ENCODE measurements around the gene ZDHHC5.

DNA sequence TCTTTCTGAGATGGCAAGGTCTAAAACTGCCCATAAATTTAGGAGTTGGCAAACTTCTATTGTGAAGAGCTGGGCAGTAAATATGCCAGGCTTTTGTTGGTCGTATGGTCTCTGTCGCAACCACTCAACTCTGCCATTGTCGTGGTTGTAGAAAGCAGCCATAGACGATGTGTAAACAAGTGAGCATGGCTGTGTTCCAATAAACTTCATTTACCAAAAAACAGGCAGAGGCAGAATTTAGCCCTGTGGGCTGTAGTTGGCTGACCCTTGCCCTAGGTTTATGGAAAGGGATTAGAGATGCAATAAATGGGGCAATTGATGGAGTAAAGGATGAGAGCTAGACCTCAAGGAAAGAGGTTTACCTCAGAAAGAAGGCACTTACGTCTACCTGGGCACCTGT lies 35.8 kb upstream of the ZDHHC5 start:
- TF ChIP-seq, protein P1, sequence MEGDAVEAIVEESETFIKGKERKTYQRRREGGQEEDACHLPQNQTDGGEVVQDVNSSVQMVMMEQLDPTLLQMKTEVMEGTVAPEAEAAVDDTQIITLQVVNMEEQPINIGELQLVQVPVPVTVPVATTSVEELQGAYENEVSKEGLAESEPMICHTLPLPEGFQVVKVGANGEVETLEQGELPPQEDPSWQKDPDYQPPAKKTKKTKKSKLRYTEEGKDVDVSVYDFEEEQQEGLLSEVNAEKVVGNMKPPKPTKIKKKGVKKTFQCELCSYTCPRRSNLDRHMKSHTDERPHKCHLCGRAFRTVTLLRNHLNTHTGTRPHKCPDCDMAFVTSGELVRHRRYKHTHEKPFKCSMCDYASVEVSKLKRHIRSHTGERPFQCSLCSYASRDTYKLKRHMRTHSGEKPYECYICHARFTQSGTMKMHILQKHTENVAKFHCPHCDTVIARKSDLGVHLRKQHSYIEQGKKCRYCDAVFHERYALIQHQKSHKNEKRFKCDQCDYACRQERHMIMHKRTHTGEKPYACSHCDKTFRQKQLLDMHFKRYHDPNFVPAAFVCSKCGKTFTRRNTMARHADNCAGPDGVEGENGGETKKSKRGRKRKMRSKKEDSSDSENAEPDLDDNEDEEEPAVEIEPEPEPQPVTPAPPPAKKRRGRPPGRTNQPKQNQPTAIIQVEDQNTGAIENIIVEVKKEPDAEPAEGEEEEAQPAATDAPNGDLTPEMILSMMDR (IDR thresholded peaks at IDR 0.05; ENCODE audit: borderline replicate concordance, extremely low read depth, low read length, poor library complexity, severe bottlenecking): no peak
- no peak for TF ChIP-seq EZH2 (IDR thresholded peaks at IDR 0.05; ENCODE audit: borderline replicate concordance, low read depth, low read length, severe bottlenecking)

All from DND-41 (cell line).